Endothelial cell (in vitro differentiated cells): ENCODE results near the gene TSHZ2. TPM values are rescaled to one million over a fixed set of nuclear protein-coding genes. Genes with fewer than 3 reads are reported as not detected.
A peak's percentile ranks its signal among the peaks of the same experiment; 100 is the strongest.
"Not testable (repeated sequence)": the region's sequence is repeated elsewhere in the genome, so short reads cannot be mapped to it uniquely, and the experiment has no call there.

Source experiments
- DNase-seq: peaks from one replicate; pipeline ENCODE4 v3.0.0; 2021; ENCODE audit warnings: low spot score
- H3K27ac Mint-ChIP-seq: one replicate; pipeline ENCODE4 v1.8.0; 2021; ENCODE audit warnings: mixed read lengths, inconsistent platforms; ENCODE audit not compliant: unreplicated experiment
- H3K27me3 Mint-ChIP-seq: one replicate; pipeline ENCODE4 v1.8.0; 2021; ENCODE audit warnings: mild to moderate bottlenecking, moderate library complexity, mixed read lengths, inconsistent platforms; ENCODE audit not compliant: unreplicated experiment
- H3K36me3 Mint-ChIP-seq: one replicate; pipeline ENCODE4 v1.8.0; 2021; ENCODE audit warnings: mild to moderate bottlenecking, low read depth, mixed read lengths, inconsistent platforms; ENCODE audit not compliant: unreplicated experiment
- H3K4me1 Mint-ChIP-seq: one replicate; pipeline ENCODE4 v1.8.0; 2021; ENCODE audit warnings: mild to moderate bottlenecking, mixed read lengths, inconsistent platforms; ENCODE audit not compliant: unreplicated experiment
- H3K4me3 Mint-ChIP-seq: one replicate; pipeline ENCODE4 v1.8.0; 2021; ENCODE audit warnings: mild to moderate bottlenecking, mixed read lengths, inconsistent platforms; ENCODE audit not compliant: unreplicated experiment
- H3K9me3 Mint-ChIP-seq: one replicate; pipeline ENCODE4 v1.8.0; 2021; ENCODE audit warnings: mixed read lengths, inconsistent platforms; ENCODE audit not compliant: unreplicated experiment
- total RNA-seq: library from RNA; stranded (reverse); fragmentation: NEBNext Ultra II Directional; extraction: Animal tissue kit (Norgen Biotek cat#: 25700); gene quantifications from one replicate; pipeline ENCODE4 v1.2.1, GENCODE V29; 2021; ENCODE audit not compliant: unreplicated experiment
- TF ChIP-seq, protein P1 (sequence below): fragments of 200-600 bp; sonication (generic); IDR thresholded peaks from one replicate; pipeline ENCODE4 v1.5.0; 2021; ENCODE audit warnings: antibody characterized with exemption; ENCODE audit not compliant: unreplicated experiment

TSHZ2 gene
- total RNA-seq, 1 donor from 2014 or later = 2.3 TPM

DNA sequence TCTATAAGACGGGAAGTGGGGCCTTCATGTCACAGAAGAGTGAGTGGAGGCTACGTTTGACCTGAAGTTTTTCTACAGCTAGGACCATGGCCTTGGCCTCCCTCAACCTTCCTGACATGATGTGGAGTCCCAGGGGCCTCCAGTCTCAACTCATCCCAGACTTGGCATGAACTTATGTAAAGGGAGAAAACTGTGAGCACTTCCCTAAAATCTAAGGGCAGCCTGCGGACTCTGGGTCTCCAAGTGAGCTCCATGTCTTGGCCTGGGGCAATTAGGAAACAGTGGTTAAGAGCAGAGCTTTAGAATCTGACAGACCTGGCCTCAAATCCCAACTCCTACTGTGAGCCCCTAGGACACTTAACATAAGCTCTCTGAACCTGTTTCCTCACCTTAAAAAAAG is 439.0 kb downstream of the TSHZ2 start:
- no peak for DNase-seq
- Mint-ChIP-seq H3K4me3 (no peak overlapping the region), H3K27ac (no peak overlapping the region), H3K36me3 (no peaks in the 10 kb centered on the region), H3K9me3 (no peaks in the 10 kb centered on the region), H3K4me1 (peaks cover 4% of the 10 kb centered on the region), H3K27me3 (no peaks in the 10 kb centered on the region)
- TF ChIP-seq, protein P1, sequence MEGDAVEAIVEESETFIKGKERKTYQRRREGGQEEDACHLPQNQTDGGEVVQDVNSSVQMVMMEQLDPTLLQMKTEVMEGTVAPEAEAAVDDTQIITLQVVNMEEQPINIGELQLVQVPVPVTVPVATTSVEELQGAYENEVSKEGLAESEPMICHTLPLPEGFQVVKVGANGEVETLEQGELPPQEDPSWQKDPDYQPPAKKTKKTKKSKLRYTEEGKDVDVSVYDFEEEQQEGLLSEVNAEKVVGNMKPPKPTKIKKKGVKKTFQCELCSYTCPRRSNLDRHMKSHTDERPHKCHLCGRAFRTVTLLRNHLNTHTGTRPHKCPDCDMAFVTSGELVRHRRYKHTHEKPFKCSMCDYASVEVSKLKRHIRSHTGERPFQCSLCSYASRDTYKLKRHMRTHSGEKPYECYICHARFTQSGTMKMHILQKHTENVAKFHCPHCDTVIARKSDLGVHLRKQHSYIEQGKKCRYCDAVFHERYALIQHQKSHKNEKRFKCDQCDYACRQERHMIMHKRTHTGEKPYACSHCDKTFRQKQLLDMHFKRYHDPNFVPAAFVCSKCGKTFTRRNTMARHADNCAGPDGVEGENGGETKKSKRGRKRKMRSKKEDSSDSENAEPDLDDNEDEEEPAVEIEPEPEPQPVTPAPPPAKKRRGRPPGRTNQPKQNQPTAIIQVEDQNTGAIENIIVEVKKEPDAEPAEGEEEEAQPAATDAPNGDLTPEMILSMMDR = no peak

DNA sequence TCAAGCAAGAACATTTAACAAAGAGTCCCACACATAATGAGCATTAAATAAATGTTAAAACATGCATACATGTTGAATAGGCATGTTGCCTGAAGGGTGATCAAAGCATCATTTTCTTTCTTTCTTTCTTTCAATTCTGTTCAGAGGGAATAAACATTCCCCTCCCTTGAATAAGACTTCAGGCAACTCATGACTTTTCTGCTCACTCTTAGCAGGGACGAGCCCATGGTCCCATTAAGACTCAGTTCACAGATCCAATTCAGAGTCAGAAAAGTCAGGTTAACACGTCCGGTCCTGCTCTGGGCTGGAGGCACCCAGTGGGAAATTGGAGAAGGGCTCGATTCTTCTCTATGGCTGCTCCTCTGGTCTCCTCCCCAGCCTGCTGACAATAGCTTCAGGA is 439.7 kb downstream of the TSHZ2 start:
- Mint-ChIP-seq H3K9me3 (no peaks in the 10 kb centered on the region), H3K27me3 (no peaks in the 10 kb centered on the region), H3K36me3 (no peaks in the 10 kb centered on the region), H3K4me1 (peaks cover 4% of the 10 kb centered on the region), H3K27ac (no peak overlapping the region), H3K4me3 (no peak overlapping the region)
- no peak for DNase-seq
- TF ChIP-seq, protein P1 = no peak

DNA sequence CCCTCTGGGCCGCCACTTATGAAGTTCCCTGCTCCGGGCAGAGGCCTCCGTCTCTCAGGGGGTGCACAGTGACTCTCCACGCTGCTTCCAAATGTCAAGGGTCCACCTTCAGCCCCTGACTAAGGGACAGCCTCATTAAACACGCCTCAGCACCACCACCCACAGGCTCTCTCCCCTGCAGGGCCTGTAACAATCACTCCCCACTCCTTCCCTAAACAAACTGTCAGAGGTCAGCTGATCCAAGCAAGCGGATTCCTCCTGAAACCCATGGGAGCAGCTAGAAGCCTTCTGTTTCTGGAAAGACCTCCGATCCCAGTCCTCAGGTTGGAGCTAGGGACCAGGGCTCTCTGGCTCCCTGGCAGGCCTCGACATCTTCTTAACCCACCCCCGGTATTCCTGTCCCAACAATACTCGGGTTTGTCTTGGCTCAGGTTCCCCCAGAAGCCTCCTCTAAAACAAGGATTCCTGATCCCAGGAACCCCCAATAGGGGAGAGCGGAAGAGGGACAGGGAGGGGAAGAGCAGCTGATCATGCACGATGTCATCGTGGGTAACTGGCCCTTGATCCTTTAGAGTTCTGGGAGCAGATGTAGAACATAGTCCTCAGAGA is 440.5 kb downstream of the TSHZ2 start:
- Mint-ChIP-seq H3K4me1 (peaks cover 4% of the 10 kb centered on the region), H3K9me3 (no peaks in the 10 kb centered on the region), H3K4me3 (no peak overlapping the region), H3K27ac (no peak overlapping the region), H3K27me3 (no peaks in the 10 kb centered on the region), H3K36me3 (no peaks in the 10 kb centered on the region)
- TF ChIP-seq, protein P1 = no peak
- DNase-seq = no peak

DNA sequence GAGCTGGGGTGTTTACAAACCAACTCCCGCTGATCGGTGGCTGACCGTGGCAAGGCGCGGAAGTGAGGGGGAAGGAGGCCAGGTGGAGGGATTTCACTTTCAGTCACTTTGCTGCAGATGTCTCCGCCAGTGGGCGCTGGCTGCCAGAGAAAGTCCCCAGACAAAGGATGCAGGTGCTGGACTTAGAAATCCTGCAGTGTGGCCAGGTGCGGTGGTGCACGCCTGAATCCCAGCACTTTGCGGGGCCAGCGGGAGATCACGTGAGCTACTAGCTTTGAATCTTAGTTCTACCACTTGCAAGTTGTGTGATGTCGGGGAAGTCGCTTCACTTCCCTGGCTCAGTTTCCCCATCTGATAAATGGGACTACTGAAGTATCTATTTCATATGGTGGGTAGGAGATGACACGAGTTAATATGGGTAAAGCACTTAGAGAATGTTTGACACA is 441.1 kb downstream of the TSHZ2 start:
- DNase-seq = peak; percentile 52
- Mint-ChIP-seq H3K27me3 (no peaks in the 10 kb centered on the region), H3K9me3 (no peaks in the 10 kb centered on the region), H3K36me3 (no peaks in the 10 kb centered on the region), H3K4me3 (no peak overlapping the region), H3K4me1 (peaks cover 4% of the 10 kb centered on the region), H3K27ac (no peak overlapping the region)
- TF ChIP-seq, protein P1 = peak; percentile 21

DNA sequence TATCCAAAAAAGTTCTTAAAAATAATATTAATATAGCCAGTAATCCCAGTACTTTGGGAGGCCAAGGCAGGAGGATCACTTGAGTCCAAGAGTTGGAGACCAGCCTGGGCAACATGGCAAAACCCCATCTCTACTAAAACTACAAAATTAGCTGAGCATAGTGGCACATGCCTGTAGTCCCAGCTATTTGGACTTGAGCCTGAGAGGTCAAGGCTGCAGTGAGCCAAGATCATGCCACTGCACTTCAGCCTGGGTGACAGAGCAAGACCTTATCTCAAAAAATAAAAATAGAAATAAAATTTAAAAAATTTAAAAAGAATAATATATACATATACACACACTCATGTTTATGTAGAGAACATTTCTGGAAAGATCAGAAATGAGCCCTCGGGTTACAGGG is 441.7 kb downstream of the TSHZ2 start:
- not testable (repeated sequence) for H3K27me3 Mint-ChIP-seq, H3K27ac Mint-ChIP-seq, DNase-seq, H3K36me3 Mint-ChIP-seq, H3K4me3 Mint-ChIP-seq, H3K4me1 Mint-ChIP-seq, H3K9me3 Mint-ChIP-seq
